HEK293 (cell line): ENCODE data around the gene CAMK2G.

ENCODE experiments used
- CTCF ChIA-PET: fragments of 350-600 bp; formaldehyde crosslinking; extraction: SDS; loops from one replicate; lab custom pipeline; 2021; ENCODE audit warnings: antibody characterized with exemption; lab: Yijun Ruan, JAX
- POLR2A ChIA-PET: fragments of 300-600 bp; formaldehyde crosslinking; extraction: SDS; loops from one replicate; lab custom pipeline; 2020; ENCODE audit warnings: antibody characterized with exemption, inconsistent platforms; lab: Yijun Ruan, JAX
- H3K27ac ChIP-seq: fragments of 200-500 bp; sonication (Bioruptor generic); 2 replicates; pipeline ENCODE4 v1.5.1; 2014; ENCODE audit warnings: low read depth, low read length, control low read depth, inconsistent platforms; ENCODE audit errors: extremely low read depth
- H3K36me3 ChIP-seq, 2 experiments: fragments of 200-500 bp in 1 of 2; sonication (Bioruptor generic) in 1 of 2; 1 replicate in 1 of 2; 2 replicates in 1 of 2; pipeline ENCODE4 v1.5.1; 2014 to 2017; ENCODE audit warnings: inconsistent platforms in 2 of 2, low read length in 2 of 2; ENCODE audit not compliant: control insufficient read depth in 2 of 2, insufficient read depth in 1 of 2
- H3K4me1 ChIP-seq: fragments of 200-500 bp; sonication (Bioruptor generic); 2 replicates; pipeline ENCODE4 v1.5.1; 2014; ENCODE audit warnings: mild to moderate bottlenecking, low read length, inconsistent platforms; ENCODE audit not compliant: control insufficient read depth, insufficient read depth
- H3K4me3 ChIP-seq: 2 replicates; pipeline ENCODE4 v1.5.1; 2011; ENCODE audit warnings: low read depth, mild to moderate bottlenecking, control low read depth, low read length, moderate library complexity
- H3K9me3 ChIP-seq: fragments of 200-500 bp; sonication (Bioruptor generic); 2 replicates; pipeline ENCODE4 v1.5.1; 2014; ENCODE audit warnings: low read depth, low read length, inconsistent platforms; ENCODE audit not compliant: control insufficient read depth, insufficient read depth
- GLI4 ChIP-seq: fragments of 450-650 bp; formaldehyde crosslinking; IDR thresholded peaks from 2 replicates; pipeline ENCODE4 v1.5.1; 2016; ENCODE audit warnings: missing biosample characterization, missing genetic modification characterization
- PBX3 ChIP-seq: sonication (generic); formaldehyde crosslinking; IDR thresholded peaks from 2 replicates; pipeline ENCODE4 v1.8.1; 2022; ENCODE audit warnings: mild to moderate bottlenecking, moderate library complexity, missing genetic modification reagents
- RBAK ChIP-seq: fragments of 450-650 bp; formaldehyde crosslinking; IDR thresholded peaks from 2 replicates; pipeline ENCODE4 v1.5.1; 2016; ENCODE audit warnings: missing biosample characterization, missing genetic modification characterization
- TSHZ1 ChIP-seq: fragments of 450-650 bp; formaldehyde crosslinking; IDR thresholded peaks from 2 replicates; pipeline ENCODE4 v1.5.1; 2016; ENCODE audit warnings: missing biosample characterization, missing genetic modification characterization, borderline replicate concordance
- ZNF16 ChIP-seq: fragments of 450-650 bp; formaldehyde crosslinking; IDR thresholded peaks from 2 replicates; pipeline ENCODE4 v1.5.1; 2016; ENCODE audit warnings: low read depth, missing biosample characterization, missing genetic modification characterization
- ZNF37A ChIP-seq: fragments of 450-650 bp; IDR thresholded peaks from 2 replicates; pipeline ENCODE4 v1.5.1; 2018; ENCODE audit warnings: missing biosample characterization, missing genetic modification characterization
- ZNF394 ChIP-seq: fragments of 450-650 bp; formaldehyde crosslinking; IDR thresholded peaks from 2 replicates; pipeline ENCODE4 v1.5.1; 2016; ENCODE audit warnings: missing biosample characterization, missing genetic modification characterization, mild to moderate bottlenecking, moderate library complexity, borderline replicate concordance
- ZNF510 ChIP-seq: fragments of 450-650 bp; formaldehyde crosslinking; IDR thresholded peaks from 2 replicates; pipeline ENCODE4 v1.5.1; 2018; ENCODE audit warnings: mild to moderate bottlenecking, missing genetic modification characterization, missing biosample characterization; ENCODE audit not compliant: insufficient replicate concordance
- ZNF561 ChIP-seq: fragments of 450-650 bp; IDR thresholded peaks from 2 replicates; pipeline ENCODE4 v1.5.1; 2018; ENCODE audit warnings: missing biosample characterization, missing genetic modification characterization, borderline replicate concordance
- ZNF600 ChIP-seq: fragments of 450-650 bp; formaldehyde crosslinking; IDR thresholded peaks from 2 replicates; pipeline ENCODE4 v1.5.1; 2016; ENCODE audit warnings: missing biosample characterization, missing genetic modification characterization
- TF ChIP-seq, protein P1 (sequence below): fragments of 450-650 bp; formaldehyde crosslinking; IDR thresholded peaks from 2 replicates; pipeline ENCODE4 v1.5.1; 2016; ENCODE audit warnings: missing biosample characterization, missing genetic modification characterization
- TF ChIP-seq, protein P2 (sequence below): IDR thresholded peaks from 2 replicates; pipeline ENCODE4 v1.6.1; 2011; ENCODE audit warnings: mild to moderate bottlenecking, low read depth, low read length, borderline replicate concordance
- TF ChIP-seq, protein P3 (sequence below): fragments of 450-650 bp; formaldehyde crosslinking; IDR thresholded peaks from 2 replicates; pipeline ENCODE4 v1.5.1; 2016; ENCODE audit warnings: missing biosample characterization, missing genetic modification characterization

The CAMK2G gene

DNA sequence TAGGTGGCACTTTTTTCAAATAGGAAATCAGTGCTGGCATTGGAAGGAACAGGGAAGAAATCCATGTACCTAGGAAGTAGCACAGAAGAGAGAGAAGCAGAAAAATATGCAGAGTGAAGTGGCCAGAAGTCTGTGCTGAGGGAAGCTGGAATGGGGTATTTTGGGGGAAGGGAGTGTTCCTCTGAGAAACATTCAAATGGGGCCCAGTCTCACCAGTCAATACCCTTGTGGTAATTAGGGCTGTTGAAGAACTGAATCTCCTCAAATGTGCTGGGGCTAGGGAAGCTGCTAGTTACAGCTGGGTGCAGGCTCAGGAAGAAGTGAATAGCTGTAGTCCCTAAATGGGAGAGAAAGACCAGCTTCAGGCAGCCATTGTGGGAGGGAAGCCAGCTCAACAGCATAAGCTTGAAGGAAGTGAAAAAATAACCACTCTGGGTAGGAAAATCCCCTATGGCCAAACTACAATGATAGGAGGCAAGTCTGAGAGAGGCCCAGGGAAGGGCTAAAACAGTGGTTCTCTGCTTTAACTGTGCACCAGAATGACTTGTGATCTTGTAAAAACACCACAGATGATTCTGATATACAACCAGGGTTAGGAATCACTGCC, 70.6 kb downstream of the CAMK2G start:
- no peak for TF ChIP-seq ZNF16 (tag by site-specific recombination)
- TF ChIP-seq ZNF394 = peak; percentile 31; the same call in 1 of the 2 replicates
- TF ChIP-seq, all 188 proteins: peak for 1
- POLR2A ChIA-PET = no interaction called here
- Histone ChIP-seq H3K4me3 (no peak overlapping the region), H3K27ac (no peak overlapping the region), H3K4me1 (no peaks in the 10 kb centered on the region), H3K9me3 (no peaks in the 10 kb centered on the region), H3K36me3 (peaks cover 26 to 97% of the 10 kb centered on the region in 2 experiments)
- CTCF ChIA-PET = no interaction called here

DNA sequence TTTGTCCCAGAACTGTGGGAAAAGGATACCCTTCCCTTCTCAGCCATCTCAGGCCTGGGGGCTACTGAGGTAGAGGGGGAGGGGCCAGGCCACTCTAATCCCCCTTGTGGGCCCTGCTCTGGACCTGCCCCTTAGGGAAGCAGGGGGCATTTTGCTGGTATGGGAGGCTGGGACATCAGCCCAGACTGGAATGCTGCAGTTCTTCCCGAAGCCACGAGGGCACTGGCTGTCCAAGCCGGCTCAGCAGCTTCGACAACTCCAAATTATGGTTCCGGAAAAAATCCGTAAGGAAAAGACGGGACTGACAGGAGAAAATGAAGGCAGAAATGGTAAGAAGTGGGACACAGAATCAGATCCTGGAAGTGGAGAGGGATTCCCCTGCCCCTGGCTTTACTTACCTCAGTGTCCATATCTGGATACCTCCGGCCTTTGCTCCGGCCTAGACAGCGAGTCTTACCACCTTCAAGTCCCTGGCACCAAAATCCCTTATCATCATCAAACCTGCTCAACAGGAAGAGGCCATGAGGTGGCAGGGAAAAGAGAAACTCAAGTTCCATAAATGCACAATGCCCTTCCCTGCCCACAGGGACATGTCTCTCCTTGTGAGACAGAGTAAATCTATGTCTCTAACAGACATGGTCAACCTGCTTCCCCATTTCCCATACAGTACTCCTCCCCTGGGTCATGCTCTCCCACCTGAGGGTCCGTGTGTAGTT, 71.9 kb downstream of the CAMK2G start:
- ChIA-PET CTCF (interaction anchor here (0.6 kb wide), 1 partner anchor 297 kb away, joined by 3 read pairs; no protein-coding TSS in a partner anchor), POLR2A (no interaction called here)
- TF ChIP-seq ZNF561 (no peak), ZNF510 (tag by site-specific recombination) (no peak), RBAK (tag by site-specific recombination) (no peak), TSHZ1 (no peak), GLI4 (no peak), ZNF37A (no peak)
- TF ChIP-seq, protein P1, sequence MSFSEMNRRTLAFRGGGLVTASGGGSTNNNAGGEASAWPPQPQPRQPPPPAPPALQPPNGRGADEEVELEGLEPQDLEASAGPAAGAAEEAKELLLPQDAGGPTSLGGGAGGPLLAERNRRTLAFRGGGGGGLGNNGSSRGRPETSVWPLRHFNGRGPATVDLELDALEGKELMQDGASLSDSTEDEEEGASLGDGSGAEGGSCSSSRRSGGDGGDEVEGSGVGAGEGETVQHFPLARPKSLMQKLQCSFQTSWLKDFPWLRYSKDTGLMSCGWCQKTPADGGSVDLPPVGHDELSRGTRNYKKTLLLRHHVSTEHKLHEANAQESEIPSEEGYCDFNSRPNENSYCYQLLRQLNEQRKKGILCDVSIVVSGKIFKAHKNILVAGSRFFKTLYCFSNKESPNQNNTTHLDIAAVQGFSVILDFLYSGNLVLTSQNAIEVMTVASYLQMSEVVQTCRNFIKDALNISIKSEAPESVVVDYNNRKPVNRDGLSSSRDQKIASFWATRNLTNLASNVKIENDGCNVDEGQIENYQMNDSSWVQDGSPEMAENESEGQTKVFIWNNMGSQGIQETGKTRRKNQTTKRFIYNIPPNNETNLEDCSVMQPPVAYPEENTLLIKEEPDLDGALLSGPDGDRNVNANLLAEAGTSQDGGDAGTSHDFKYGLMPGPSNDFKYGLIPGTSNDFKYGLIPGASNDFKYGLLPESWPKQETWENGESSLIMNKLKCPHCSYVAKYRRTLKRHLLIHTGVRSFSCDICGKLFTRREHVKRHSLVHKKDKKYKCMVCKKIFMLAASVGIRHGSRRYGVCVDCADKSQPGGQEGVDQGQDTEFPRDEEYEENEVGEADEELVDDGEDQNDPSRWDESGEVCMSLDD (tag by site-specific recombination) = no peak
- TF ChIP-seq, protein P2, sequence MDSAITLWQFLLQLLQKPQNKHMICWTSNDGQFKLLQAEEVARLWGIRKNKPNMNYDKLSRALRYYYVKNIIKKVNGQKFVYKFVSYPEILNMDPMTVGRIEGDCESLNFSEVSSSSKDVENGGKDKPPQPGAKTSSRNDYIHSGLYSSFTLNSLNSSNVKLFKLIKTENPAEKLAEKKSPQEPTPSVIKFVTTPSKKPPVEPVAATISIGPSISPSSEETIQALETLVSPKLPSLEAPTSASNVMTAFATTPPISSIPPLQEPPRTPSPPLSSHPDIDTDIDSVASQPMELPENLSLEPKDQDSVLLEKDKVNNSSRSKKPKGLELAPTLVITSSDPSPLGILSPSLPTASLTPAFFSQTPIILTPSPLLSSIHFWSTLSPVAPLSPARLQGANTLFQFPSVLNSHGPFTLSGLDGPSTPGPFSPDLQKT = no peak

DNA sequence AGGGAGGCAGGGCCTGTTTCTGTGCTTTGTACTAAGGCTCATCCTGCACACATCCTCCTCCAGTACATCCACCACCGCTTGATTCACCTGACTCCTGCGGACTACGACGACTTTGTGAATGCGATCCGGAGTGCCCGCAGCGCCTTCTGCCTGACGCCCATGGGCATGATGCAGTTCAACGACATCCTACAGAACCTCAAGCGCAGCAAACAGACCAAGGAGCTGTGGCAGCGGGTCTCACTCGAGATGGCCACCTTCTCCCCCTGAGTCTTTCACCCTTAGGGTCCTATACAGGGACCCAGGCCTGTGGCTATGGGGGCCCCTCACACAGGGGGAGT, 73.1 kb downstream of the CAMK2G start:
- CTCF ChIA-PET = interaction anchor here (0.6 kb wide), 1 partner anchor 8 kb away, joined by 3 read pairs; no protein-coding TSS in a partner anchor
- POLR2A ChIA-PET = interaction anchor here (2.6 kb wide), 1 partner anchor 8 kb away, joined by 15 read pairs; no protein-coding TSS in a partner anchor

More for the DNA sequence above, 71.9 kb downstream of the CAMK2G start:
- H3K4me3 ChIP-seq = no peak overlapping the region
- H3K9me3 ChIP-seq = no peaks in the 10 kb centered on the region
- no peak overlapping the region for H3K27ac ChIP-seq
- no peaks in the 10 kb centered on the region for H3K4me1 ChIP-seq
- H3K36me3 ChIP-seq = peaks cover 26 to 97% of the 10 kb centered on the region in 2 experiments

More for the DNA sequence above, 73.1 kb downstream of the CAMK2G start:
- no peak overlapping the region for H3K4me3 ChIP-seq
- no peaks in the 10 kb centered on the region for H3K9me3 ChIP-seq
- H3K27ac ChIP-seq = no peak overlapping the region
- H3K4me1 ChIP-seq = no peaks in the 10 kb centered on the region
- TF ChIP-seq, protein P3, sequence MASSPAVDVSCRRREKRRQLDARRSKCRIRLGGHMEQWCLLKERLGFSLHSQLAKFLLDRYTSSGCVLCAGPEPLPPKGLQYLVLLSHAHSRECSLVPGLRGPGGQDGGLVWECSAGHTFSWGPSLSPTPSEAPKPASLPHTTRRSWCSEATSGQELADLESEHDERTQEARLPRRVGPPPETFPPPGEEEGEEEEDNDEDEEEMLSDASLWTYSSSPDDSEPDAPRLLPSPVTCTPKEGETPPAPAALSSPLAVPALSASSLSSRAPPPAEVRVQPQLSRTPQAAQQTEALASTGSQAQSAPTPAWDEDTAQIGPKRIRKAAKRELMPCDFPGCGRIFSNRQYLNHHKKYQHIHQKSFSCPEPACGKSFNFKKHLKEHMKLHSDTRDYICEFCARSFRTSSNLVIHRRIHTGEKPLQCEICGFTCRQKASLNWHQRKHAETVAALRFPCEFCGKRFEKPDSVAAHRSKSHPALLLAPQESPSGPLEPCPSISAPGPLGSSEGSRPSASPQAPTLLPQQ (tag by site-specific recombination) = no peak
- TF ChIP-seq PBX3 (CRISPR knock-in tag) (no peak), ZNF600 (peak; percentile 64)
- H3K36me3 ChIP-seq = peaks cover 22 to 97% of the 10 kb centered on the region in 2 experiments
